Midbrain (tissue), 1 donor: ENCODE results near the gene CDHR5.

Source experiments
- DNase-seq: peaks from one replicate; lab custom pipeline; 2025; lab: John Stamatoyannopoulos, UW

Gene CDHR5

GRCh38 chr11:623349-623869 lies 1.3 kb downstream of the CDHR5 start:
- DNase-seq = no peak

- DNase-seq = no peak
Observed at GRCh38 chr11:621838-622237, 2.9 kb downstream of the CDHR5 start.

- DNase-seq = no peak
Observed at GRCh38 chr11:620935-621814, 3.6 kb downstream of the CDHR5 start.

GRCh38 chr11:620201-620600 lies 4.6 kb downstream of the CDHR5 start:
- DNase-seq = no peak

GRCh38 chr11:619628-620050 lies 5.1 kb downstream of the CDHR5 start:
- DNase-seq = no peak

GRCh38 chr11:618856-619627 lies 5.7 kb downstream of the CDHR5 start:
- DNase-seq = no peak

GRCh38 chr11:617912-618682 lies 6.7 kb downstream of the CDHR5 start:
- DNase-seq = no peak

GRCh38 chr11:617199-617911 lies 7.4 kb downstream of the CDHR5 start:
- no peak for DNase-seq

- DNase-seq = no peak
Observed at GRCh38 chr11:616320-617198, 8.2 kb downstream of the CDHR5 start.

GRCh38 chr11:615504-616319 lies 9.0 kb downstream of the CDHR5 start, which contains the start of gene IRF7:
TSS of gene IRF7 (minus strand) at chr11:615950. CDS start at chr11:615364, 586 bp downstream.
- peak; percentile 91 for DNase-seq

- no peak for DNase-seq
Observed at GRCh38 chr11:614623-615503, 9.9 kb downstream of the CDHR5 start.

- DNase-seq = no peak
Observed at GRCh38 chr11:614021-614622, 10.6 kb downstream of the CDHR5 start.

- DNase-seq = no peak
Observed at GRCh38 chr11:613369-613968, 11.3 kb downstream of the CDHR5 start.

- DNase-seq = no peak
Observed at GRCh38 chr11:612961-613300, 11.8 kb downstream of the CDHR5 start.

- no peak for DNase-seq
Observed at GRCh38 chr11:612201-612960, 12.4 kb downstream of the CDHR5 start.

GRCh38 chr11:611001-611996 lies 13.5 kb downstream of the CDHR5 start:
- DNase-seq = no peak
